ENCODE measurements around the gene PCNT.

Gene PCNT

DNA sequence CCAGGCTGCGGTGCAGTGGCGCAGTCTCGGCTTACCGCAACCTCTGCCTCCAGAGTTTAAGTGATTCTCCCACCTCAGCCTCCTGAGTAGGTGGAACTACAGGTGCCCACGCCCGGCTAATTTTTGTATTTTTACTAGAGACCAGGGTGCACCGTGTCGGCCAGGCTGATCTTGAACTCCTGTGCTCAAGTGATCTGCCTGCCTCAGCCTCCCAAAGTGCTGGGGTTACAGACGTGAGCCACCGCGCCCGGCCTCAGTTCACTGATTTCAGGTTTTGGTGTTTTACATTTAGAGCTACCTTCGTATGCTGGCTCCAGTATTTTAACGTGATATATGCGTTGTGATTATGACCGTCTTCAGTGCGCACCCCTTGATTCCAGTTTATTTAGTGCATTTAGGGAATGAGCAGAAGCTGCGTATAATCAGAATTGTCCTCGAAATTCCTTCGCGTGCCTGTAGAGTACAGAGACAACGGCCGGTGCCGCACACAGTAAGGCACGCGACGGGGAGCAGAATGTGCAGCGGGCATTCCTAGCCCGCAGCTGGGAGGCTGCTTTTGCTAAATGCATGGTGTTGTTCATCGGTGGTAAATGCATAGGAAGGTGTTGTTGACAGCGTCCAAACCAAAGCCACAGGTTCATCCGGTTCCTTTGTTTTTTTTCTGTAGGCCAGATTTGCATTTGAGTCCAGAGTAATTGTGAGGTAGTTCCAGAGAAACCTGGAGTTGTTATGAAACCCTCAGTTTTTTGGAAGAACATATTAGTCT lies 85.9 kb downstream of the PCNT start:
- no peak overlapping the region for H3K4me3 ChIP-seq (ENCODE audit: insufficient read depth, low read length, poor library complexity, severe bottlenecking)
- H3K27me3 ChIP-seq (ENCODE audit: low read length) = no peaks in the 10 kb centered on the region
- H3K9me2 ChIP-seq (replicated peaks; ENCODE audit: insufficient read depth, low read length) = no peaks in the 10 kb centered on the region
- no peaks in the 10 kb centered on the region for H3F3A ChIP-seq (ENCODE audit: insufficient read depth)
- H4K20me1 ChIP-seq (ENCODE audit: low read depth, low read length) = no peaks in the 10 kb centered on the region
- no peak overlapping the region for H3K4me2 ChIP-seq (ENCODE audit: low read depth, low read length, poor library complexity, severe bottlenecking)
- H3K36me3 ChIP-seq (ENCODE audit: low read length) = peaks cover 11% of the 10 kb centered on the region; the same call in 1 of the 2 replicates
- H3K79me2 ChIP-seq (ENCODE audit: insufficient read depth, low read length) = no peaks in the 10 kb centered on the region
- no peak overlapping the region for H3K9ac ChIP-seq (ENCODE audit: low read length)
- TF ChIP-seq, protein P1, sequence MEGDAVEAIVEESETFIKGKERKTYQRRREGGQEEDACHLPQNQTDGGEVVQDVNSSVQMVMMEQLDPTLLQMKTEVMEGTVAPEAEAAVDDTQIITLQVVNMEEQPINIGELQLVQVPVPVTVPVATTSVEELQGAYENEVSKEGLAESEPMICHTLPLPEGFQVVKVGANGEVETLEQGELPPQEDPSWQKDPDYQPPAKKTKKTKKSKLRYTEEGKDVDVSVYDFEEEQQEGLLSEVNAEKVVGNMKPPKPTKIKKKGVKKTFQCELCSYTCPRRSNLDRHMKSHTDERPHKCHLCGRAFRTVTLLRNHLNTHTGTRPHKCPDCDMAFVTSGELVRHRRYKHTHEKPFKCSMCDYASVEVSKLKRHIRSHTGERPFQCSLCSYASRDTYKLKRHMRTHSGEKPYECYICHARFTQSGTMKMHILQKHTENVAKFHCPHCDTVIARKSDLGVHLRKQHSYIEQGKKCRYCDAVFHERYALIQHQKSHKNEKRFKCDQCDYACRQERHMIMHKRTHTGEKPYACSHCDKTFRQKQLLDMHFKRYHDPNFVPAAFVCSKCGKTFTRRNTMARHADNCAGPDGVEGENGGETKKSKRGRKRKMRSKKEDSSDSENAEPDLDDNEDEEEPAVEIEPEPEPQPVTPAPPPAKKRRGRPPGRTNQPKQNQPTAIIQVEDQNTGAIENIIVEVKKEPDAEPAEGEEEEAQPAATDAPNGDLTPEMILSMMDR (IDR thresholded peaks at IDR 0.05; ENCODE audit: insufficient read depth, low read length, poor library complexity, severe bottlenecking) = no peak
- no peak for TF ChIP-seq EZH2phosphoT487 (conservative IDR thresholded peaks at IDR 0.05; ENCODE audit: low read length)
- H3K9me3 ChIP-seq (ENCODE audit: insufficient read depth, low read length) = no peaks in the 10 kb centered on the region
- H2AFZ ChIP-seq (ENCODE audit: low read depth, low read length, severe bottlenecking) = no peak overlapping the region
- no peak overlapping the region for H3K27ac ChIP-seq (ENCODE audit: low read depth, low read length)

DNA sequence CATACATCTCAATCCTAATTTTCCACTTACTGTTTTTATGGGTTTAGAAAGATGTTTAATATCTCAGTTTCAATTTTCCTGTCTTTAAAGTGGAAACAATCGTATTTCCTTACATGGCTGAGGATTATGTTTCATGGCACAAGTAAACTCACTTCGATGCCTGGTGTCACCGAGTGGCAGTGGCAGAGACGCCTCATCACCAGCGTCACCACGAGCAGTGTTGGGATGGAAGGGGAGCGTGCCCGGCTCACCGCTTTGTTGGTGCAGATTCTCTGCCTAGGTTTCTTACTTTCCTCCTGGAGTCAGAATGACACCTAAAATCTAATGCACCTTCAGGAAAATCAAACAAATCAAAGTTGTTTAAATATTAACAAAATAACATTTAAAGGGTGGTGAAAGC lies 86.6 kb downstream of the PCNT start:
- no peak overlapping the region for H3K4me2 ChIP-seq (ENCODE audit: low read depth, low read length, poor library complexity, severe bottlenecking)
- H3K9me2 ChIP-seq (replicated peaks; ENCODE audit: insufficient read depth, low read length) = no peaks in the 10 kb centered on the region
- H2AFZ ChIP-seq (ENCODE audit: low read depth, low read length, severe bottlenecking) = no peak overlapping the region
- H3K36me3 ChIP-seq (ENCODE audit: low read length) = peaks cover 11% of the 10 kb centered on the region; the same call in 1 of the 2 replicates
- H3K9ac ChIP-seq (ENCODE audit: low read length) = no peak overlapping the region
- no peak for TF ChIP-seq EZH2phosphoT487 (conservative IDR thresholded peaks at IDR 0.05; ENCODE audit: low read length)
- TF ChIP-seq, protein P1 (IDR thresholded peaks at IDR 0.05; ENCODE audit: insufficient read depth, low read length, poor library complexity, severe bottlenecking) = no peak
- H3K27me3 ChIP-seq (ENCODE audit: low read length) = no peaks in the 10 kb centered on the region
- no peaks in the 10 kb centered on the region for H3K9me3 ChIP-seq (ENCODE audit: insufficient read depth, low read length)
- H3F3A ChIP-seq (ENCODE audit: insufficient read depth) = no peaks in the 10 kb centered on the region
- no peaks in the 10 kb centered on the region for H4K20me1 ChIP-seq (ENCODE audit: low read depth, low read length)
- H3K79me2 ChIP-seq (ENCODE audit: insufficient read depth, low read length) = no peaks in the 10 kb centered on the region
- H3K27ac ChIP-seq (ENCODE audit: low read depth, low read length) = no peak overlapping the region
- no peak overlapping the region for H3K4me3 ChIP-seq (ENCODE audit: insufficient read depth, low read length, poor library complexity, severe bottlenecking)

DNA sequence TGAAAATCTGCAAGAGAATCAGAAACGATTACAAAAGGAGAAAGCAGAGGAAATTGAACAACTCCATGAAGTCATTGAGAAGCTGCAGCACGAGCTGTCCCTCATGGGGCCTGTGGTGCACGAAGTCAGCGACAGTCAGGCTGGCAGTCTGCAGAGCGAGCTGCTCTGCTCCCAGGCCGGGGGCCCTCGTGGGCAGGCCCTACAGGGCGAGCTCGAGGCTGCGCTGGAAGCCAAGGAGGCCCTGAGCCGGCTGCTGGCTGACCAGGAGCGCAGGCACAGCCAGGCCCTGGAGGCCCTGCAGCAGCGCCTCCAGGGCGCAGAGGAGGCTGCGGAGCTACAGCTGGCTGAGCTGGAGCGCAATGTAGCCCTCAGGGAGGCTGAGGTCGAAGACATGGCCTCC lies 87.3 kb downstream of the PCNT start:
- Histone ChIP-seq H4K20me1 (ENCODE audit: low read depth, low read length) (no peaks in the 10 kb centered on the region), H2AFZ (ENCODE audit: low read depth, low read length, severe bottlenecking) (no peak overlapping the region), H3K79me2 (ENCODE audit: insufficient read depth, low read length) (no peaks in the 10 kb centered on the region), H3K27ac (ENCODE audit: low read depth, low read length) (no peak overlapping the region), H3K9ac (ENCODE audit: low read length) (no peak overlapping the region), H3K9me3 (ENCODE audit: insufficient read depth, low read length) (no peaks in the 10 kb centered on the region), H3K4me2 (ENCODE audit: low read depth, low read length, poor library complexity, severe bottlenecking) (no peak overlapping the region), H3F3A (ENCODE audit: insufficient read depth) (no peaks in the 10 kb centered on the region), H3K9me2 (replicated peaks; ENCODE audit: insufficient read depth, low read length) (no peaks in the 10 kb centered on the region), H3K27me3 (ENCODE audit: low read length) (no peaks in the 10 kb centered on the region), H3K36me3 (ENCODE audit: low read length) (peaks cover 10% of the 10 kb centered on the region; the same call in 1 of the 2 replicates), H3K4me3 (ENCODE audit: insufficient read depth, low read length, poor library complexity, severe bottlenecking) (no peak overlapping the region)
- no peak for TF ChIP-seq EZH2phosphoT487 (conservative IDR thresholded peaks at IDR 0.05; ENCODE audit: low read length)
- TF ChIP-seq, protein P1 (IDR thresholded peaks at IDR 0.05; ENCODE audit: insufficient read depth, low read length, poor library complexity, severe bottlenecking) = no peak

Data from SU-DHL-6 (cell line).